Prostate gland (tissue), 2 donors: ENCODE results near the gene CABP2.

ENCODE experiments used
- CTCF ChIP-seq, 4 experiments: fragments of 200-600 bp in 2 of 4; fragments of 450-650 bp in 2 of 4; sonication (generic) in 2 of 4; IDR thresholded peaks; 1 replicate in 3 of 4; 2 replicates in 1 of 4; pipeline ENCODE4 v1.5.1; 2016 to 2019; ENCODE audit warnings: antibody characterized with exemption in 4 of 4, mild to moderate bottlenecking in 2 of 4, moderate library complexity in 2 of 4
- POLR2A ChIP-seq: fragments of 450-650 bp; IDR thresholded peaks from one replicate; pipeline ENCODE4 v1.6.1; 2016; ENCODE audit warnings: antibody characterized with exemption, mild to moderate bottlenecking
- POLR2AphosphoS5 ChIP-seq: sonication (generic); formaldehyde crosslinking; IDR thresholded peaks from one replicate; pipeline ENCODE4 v1.6.1; 2017; ENCODE audit warnings: antibody characterized with exemption

GRCh38 chr11:67542169-67542568 lies 18.9 kb upstream of the CABP2 start:
- TF ChIP-seq POLR2AphosphoS5 (no peak), CTCF (IDR thresholded peaks at IDR 0.05) (no peak), POLR2A (no peak)
